GM19395 (cell line): ENCODE data around the gene FGD6.
A peak's percentile ranks its signal among the peaks of the same experiment; 100 is the strongest.
"Not testable (repeated sequence)": the region's sequence is repeated elsewhere in the genome, so short reads cannot be mapped to it uniquely, and the experiment has no call there.

Experiments
- ATAC-seq: cut with Tn5 transposase; IDR thresholded peaks from one replicate; pipeline ENCODE4 v1.9.1; 2021; ENCODE audit warnings: mild to moderate bottlenecking, moderate library complexity; ENCODE audit not compliant: unreplicated experiment

The FGD6 gene

DNA sequence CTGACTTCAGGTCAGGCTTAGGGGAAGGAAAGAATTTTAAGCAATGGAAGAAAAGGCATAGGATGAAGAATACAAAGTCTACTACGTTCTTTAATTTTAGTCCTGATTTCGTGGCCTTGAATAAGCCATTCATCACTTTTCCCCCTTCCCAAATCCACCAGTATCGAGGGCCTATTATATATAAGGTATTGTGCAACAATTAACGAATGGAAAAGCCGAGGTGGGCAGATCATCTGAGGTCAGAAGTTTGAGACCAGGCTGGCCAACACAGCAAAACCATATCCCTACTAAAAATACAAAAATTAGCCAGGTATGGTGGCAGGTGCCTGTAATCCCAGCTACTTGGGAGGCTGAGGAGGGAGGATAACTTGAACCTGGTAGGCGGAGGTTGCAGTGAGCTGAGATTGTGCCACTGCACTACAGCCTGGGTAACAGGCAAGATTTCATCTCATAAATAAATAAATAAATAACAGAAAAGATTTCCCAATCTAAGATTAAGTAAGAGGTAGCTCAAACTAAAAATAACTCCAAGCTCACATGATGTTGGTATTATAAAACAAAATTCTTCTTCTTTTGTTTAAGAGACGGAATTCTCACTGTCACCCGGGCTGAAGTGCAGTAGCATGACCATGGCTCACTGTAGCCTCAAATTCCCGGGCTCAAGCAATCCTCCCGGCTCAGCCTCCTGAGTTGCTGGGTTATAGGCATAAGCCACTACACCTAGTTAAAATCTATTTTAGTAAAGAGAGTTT lies 85.5 kb downstream of the FGD6 start:
- ATAC-seq, result no peak

DNA sequence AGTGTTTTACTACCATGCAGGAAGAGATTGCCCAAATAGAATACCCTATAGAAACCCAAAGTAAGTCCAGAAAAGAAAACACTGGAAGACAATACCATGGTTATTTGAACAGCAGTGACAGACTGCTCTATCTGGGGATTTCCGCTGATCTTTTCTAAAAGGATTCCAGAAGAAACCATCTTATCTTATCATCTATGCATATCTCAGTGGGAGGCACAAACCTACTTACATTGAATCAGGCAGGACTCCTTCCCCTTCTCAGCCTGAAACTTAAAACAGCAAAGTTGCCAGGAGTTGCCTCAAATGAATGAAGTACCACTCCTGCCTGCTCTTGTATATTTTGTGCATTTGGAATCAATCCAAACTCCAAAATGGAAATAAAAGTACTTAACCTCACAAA lies 87.2 kb downstream of the FGD6 start:
- no peak for ATAC-seq

DNA sequence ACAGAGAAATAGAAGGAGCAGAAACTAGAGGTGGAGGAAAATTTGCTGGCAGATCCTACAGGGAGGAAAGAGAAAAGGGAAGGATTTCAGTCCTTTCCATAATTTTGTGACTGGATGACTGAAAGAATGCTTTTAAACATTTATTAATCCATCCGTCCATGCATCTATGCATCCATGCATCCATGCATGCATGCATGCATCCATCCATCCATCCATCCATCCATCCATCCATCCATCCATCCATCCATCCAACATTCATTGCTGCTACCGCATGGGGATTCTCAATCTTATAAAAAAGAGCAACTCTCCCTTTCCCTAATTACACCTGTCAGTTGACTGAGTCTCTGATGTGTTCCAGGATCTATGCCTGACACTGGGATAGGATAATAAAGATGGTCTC lies 88.2 kb downstream of the FGD6 start:
- ATAC-seq, result no peak

DNA sequence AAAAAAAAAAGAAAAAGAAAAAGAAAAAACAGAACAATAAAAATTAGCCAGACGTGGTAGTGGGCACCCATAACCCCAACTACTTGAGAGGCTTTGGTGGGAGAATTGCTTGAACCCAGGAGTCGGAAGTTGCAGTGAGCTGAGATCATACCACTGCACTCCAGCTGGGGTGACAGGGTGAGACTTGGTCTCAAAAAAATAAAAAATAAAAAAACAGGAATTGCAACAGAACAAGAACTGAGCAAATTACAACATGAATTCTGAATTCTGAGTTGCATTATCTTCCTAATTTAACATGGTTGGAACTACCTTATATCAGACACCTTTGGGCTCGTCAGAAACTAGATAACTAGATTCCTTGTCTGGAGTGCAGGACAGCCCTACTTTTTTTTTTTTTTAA lies 90.5 kb downstream of the FGD6 start:
- ATAC-seq, result no peak

DNA sequence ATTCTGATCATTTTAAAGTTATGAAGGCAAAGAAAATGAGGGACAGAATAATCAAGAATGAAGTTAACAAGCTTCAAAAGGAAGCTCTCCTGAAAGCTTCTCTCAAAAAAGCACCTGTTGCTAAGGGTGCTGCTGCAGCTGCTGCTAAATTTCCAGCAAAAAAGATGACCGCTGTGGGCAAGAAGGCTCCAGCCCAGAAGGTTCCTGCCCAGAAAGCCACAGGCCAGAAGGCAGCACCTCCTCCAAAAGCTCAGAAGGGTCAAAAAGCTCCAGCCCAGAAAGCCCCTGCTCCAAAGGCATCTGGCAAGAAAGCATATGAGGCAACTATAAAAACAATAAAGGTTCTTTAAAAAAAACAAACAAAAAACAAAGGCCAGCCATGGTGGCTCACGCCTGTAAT lies 91.2 kb downstream of the FGD6 start:
- ATAC-seq, result no peak

DNA sequence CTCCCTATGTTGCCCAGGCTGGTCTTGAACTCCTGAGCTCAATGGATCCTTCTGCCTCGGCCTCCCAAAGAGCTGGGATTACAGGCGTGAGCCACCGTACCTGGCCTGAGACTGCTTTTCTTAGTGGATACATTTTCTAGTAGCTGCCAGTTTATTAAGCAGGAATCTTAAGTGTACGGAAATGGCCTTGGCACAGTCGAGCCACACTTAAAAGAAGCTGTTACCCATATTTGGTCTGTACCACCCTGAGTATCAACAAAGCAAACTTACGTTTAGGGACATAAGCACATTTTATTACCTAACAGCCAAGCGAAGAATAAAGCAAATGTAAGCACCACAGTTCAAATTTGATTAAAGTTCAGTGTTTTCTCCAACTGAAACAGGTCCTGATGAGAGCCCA lies 93.2 kb downstream of the FGD6 start:
- no peak for ATAC-seq

DNA sequence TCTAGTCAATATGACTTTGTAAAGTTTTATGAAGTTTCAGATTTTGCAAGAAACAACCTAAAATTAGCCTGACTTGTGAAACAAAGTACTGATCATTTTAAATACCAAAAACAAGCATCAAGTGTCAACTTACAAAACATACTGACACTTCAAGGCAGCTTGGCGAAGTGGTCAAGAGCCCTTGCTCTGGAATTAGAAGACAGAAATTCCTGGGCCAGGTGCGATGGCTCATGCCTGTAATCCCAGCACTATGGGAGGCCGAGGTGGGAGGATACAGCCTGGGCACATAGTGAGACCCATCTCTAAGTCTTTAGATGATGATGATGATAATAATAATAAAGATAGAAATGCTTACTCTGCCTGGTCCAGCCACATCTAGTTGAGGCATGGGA lies 98.5 kb downstream of the FGD6 start:
- no peak for ATAC-seq

DNA sequence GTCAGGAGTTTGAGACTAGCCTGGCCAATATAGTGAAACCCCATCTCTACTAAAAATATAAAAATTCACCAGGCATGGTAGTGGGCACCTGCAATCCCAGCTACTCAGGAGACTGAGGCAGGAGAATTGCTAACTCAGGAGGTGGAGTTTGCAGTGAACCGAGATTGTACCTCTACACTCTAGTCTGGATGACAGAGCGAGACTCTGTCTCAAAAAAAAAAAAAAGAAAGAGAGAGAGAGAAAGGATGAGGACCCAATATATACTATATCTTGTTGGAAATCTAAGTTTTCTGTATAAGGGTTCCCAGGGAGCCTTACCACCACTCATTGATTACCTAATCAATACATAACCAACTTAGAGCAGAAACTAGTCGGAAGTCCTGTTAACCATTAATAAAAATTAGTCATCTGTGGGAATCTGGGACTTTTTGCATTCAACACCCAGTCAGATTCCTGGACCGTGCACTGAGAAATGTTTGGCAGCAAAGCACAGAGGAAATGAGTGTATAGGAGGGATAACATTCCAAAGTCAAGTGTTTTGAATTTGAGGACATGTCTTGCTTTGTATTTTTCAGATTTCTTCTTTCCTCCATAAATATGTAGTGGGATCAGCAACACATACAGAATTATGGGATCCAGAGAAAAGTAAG lies 99.0 kb downstream of the FGD6 start:
- no peak for ATAC-seq

DNA sequence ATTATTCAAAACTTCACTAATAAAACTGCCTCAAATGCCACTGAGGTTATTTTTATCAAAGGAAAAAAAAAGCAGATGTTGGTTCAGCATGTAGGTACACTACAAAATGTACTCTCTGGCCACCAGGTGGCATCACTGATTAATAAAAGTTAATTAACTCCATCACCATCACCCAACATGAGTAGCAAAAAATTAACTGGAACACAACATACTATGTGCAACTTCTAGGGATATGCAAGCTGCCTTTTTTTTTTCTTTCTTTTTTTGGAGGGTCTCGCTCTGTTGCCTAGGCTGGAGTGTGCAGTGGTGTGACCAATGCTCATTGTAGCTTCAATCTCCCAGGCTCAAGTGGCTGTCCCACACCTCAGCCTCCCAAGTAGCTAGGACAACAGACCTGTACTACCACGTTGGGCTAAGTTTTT lies 100.1 kb downstream of the FGD6 start:
- peak; percentile 79 for ATAC-seq

DNA sequence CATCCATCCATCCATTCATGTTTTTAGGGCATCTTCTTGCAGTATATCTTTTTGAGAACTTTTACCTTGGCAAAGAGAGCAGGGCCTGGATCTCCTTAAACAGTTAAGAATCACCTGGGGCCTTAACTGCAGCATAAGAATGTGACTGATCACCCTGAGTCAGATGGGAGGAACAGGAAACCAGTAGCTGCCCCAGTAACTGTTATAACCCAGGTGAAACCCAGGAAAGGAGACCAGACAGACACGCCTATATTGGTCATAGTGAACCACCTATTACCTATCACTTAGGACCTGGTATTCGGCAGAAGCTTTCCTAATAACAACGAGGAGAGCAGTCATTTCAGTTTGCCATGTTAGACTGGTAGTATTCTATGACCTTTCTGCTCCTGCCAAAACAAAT lies 100.5 kb downstream of the FGD6 start:
- peak; percentile 52 for ATAC-seq

DNA sequence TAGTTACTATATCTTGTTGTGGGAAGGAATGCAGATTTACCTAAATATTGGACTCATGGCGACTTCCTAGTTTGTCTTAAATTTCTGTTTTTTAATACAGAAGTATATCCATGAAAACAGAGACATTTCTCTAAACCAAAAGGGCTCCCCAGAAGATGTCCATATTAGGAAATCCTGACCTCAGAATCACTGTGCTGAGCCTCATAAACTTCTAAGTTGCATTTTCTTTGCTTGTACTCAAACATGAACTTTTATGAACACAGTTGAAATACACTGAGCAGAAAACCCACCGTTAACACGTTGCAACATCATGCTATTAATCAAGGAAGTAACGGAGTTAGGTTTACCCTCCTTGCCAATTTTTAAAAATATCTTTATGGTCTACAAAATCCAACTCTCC lies 100.9 kb downstream of the FGD6 start:
- ATAC-seq, result no peak

DNA sequence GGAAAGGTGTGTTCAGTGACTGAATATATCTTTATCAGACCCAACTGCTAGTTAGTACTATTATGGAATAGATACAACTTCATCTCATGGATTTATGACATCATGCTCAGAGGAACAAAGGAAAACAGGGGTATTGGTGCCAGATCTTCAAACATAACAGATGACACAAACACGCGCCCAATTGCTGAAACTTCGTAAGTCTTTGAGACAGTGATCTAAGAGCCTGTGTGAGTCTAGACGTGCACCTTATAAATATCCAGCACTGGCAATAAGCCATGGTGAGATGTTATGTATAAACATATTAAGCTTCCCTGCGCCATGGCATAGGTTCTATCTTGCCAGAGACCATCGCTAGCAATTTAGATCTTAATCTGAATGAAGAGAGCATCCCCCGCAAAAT lies 101.6 kb downstream of the FGD6 start:
- ATAC-seq, result no peak

DNA sequence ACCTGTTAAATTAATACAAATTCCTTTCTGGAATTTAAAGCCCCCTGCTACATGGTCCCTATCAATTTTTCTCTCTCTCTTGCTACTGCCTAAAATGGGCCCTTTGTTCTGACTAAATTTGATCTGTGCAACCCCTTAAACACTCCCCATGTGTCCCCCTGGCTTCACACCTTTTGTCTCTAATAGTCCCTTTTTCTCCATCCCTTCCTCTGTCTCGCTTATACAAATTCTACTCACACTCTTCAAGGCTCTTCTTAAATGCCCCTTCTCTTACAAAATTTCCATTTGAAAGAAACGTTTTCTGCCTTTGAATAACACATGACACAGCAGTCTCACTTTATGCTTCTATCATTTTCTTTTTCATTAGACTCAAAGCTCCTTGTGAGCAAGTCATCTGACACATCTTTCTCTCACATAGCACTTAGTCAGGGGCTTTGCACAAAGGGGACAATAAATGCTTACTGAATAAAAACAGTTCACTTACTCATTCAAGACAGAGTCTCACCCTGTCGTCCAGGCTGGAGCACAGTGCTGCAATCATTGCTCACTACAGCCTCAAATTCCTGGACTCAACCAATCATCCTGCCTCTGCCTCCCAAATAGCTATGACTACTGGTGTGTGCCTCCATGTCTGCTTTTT lies 102.4 kb downstream of the FGD6 start:
- no peak for ATAC-seq

DNA sequence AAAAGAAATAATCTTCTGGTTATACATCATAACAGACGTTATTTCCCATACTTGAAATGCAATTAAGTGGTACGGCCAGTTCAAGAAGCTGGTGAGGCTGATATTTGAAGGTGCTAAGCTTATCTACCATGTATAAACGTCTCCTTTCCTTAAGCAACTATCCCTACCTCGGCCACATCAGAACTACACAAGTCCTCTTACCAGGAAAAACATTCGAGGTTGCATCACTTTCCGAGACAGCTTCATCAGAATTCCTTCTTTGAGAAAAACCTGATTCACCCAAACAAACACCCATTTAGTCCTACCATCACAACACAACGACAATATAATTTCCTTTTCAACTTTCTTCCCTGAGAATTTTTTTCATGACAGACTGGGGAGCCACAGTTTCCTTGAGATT lies 109.9 kb downstream of the FGD6 start:
- no peak for ATAC-seq

DNA sequence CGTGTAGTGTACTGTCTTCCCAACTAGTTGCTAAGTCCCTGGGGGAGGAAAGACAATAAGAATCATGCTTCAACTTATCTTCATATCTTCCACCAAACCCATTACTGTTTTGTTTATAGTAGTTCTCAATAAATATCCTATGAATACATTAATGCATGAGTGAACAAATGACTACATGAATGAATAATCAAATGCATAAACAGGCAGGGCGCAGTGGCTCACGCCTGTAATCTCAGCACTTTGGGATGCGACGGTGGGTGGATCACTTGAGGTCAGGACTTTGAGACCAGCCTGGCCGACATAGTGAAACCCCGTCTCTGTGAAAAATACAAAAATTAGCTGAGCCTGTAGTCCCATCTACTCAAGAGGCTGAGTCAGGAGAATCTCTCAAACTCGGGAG lies 111.7 kb downstream of the FGD6 start:
- no peak for ATAC-seq

DNA sequence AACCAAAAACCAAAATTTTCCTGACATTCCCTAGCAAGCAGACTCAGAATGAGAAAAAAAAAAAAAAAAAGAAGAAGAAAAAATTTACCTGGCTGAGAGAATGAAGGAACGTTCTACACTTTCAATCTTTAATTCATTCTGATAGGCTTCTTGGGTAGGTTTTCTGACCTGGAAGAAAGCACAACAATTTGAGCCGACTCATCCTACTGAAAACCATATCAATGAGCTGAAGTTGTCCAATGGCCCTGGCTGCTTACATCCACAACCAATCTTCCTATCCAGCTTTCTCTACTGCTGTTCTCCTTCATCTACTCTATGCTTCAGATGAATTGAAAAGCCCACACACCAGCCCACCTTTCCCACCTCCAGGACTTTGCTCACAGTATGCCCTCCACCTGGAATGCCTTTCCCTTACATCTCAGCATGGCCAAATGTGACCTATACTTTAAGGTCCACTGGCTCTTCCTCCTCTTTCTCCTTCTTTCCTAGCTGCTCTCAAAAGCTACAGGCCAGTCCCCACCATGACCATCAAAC lies 112.3 kb downstream of the FGD6 start:
- no peak for ATAC-seq

DNA sequence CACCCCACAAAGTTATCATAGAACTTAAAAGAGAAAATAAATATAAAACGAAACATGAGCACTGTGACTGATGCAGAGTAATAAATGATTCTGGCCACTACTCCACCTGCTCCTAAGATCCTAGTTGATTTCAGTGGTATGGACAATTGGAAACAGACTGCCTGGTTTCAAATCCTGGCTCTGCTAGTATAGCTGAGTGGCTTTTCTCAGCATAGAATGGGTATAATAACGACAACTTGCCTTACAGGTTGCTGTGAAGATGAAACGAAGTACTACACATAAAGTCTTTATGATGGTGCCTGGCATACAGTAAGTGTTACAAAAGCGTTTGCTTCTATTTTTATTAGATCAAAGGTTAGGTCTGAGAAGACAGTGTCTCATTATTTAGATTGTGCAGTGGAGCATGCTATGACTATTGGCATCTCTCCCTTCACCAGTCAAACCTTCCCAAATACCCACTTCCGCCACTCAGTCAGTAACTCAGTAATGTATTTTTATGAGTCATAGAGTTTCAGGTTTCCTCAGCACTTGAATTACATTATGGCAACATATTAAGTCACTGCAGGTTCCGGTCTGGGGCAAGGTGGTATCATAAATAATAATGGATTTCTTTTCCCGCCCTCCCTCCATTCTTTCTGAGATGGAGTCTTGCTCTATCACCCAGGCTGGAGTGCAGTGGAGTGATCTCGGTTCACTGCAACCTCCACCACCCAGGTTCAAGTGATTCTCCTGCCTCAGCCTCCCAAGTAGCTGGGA lies 114.2 kb downstream of the FGD6 start:
- peak; percentile 95 for ATAC-seq

DNA sequence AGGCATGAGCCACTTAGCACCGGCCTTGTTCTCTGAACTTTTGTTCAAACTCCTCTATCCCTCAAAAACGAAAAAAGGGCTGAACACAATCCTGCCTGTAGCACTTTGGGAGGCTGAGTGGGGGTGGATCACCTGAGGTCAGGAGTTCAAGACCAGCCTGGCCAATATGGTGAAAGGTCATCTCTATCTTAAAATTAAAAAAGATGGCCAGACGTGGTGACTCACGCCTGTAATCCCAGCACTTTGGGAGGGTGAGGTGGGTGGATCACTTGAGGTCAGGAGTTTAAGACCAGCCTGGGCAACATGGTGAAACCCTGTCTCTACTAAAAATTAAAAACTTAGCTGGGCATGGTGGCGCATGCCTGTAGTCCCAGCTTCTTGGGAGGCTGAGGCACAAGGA lies 115.3 kb downstream of the FGD6 start:
- ATAC-seq, result not testable (repeated sequence)

DNA sequence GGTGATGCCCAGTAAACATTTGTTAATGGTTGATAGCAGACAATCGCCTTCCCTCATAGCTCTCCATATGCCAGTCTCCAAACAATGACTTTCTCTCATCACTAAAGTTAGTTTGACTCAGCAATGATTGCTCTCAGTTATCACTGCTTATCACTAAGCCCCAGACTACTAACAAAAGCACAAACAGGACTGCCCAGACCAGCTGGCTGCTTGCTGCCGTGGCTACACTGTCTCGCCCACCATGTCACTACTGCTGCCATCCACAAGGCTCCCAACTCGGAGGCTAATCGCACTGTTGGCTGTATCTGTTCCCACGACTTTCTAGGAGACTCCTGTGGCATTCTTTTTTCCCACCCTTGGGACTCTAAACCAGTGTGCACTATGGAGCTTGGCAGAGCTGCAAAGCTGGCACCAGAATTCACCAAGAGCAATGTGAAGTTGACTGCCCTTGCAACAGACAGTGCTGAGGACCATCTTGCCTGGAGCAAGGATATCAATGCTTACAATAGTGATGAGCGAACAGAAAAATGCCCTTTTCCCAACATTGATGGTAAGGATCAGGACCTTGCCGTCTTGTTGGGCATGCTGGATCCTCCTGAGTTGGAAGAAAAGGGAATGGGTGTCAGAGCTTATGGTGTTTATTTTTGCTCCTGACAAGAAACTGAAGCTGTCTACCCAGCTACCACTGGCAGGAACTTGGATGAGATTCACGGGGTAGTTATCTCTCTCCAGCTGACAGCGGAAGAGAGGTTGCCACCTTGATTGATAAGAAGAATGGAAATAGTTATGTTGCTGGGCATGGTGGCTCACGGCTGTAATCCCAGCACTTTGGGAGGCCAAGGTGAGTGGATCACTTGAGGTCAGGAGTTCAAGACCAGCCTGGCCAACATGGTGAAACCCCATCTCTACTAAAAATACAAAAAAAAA lies 116.7 kb downstream of the FGD6 start:
- ATAC-seq, result no peak

DNA sequence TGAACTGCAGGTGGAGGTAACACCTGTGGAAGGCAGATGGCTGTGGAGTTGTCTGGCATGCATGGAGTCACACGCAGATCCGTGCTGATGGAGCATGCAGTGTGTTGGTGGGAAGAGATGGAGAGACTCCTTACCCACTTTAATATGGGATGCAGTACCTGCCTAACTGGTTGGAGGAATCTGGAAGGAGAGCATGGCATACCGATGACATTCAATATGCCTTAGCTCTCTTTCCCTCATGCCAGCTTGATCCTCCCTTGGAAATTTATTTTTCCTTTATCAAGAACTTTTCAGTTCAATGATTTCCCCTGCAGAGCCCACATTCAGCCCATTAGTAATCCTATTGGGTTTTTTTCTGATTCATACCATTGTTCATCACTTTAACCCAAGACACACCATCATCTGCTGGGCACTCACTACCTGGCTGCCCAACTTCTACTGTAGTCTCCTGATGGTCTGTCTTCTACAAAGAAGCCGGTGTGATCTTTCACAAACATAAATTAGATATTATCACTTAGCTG lies 117.9 kb downstream of the FGD6 start:
- ATAC-seq, result no peak
